Activated T-helper 9 cell treated with anti-CD3 and anti-CD28 coated beads, Interleukin-2, amount 50 U/mL, for 16 hours (primary cell): ENCODE results near the gene GOLGA8N.
A peak's percentile ranks its signal among the peaks of the same experiment; 100 is the strongest.

Experiments used
- DNase-seq: peaks from one replicate; pipeline ENCODE4 v3.0.0-alpha.2; 2020; ENCODE audit warnings: low read depth

The GOLGA8N gene

GRCh38 chr15:32651229-32651837 is 58.1 kb downstream of the GOLGA8N start:
- DNase-seq = peak; percentile 9

- DNase-seq = no peak
Measured at GRCh38 chr15:32652178-32652577, 58.9 kb downstream of the GOLGA8N start.

- DNase-seq = no peak
Measured at GRCh38 chr15:32656091-32656490, 62.8 kb downstream of the GOLGA8N start.

GRCh38 chr15:32656496-32656895 is 63.2 kb downstream of the GOLGA8N start:
- no peak for DNase-seq
